GM11168 (cell line): ENCODE results near the gene CTNNA2.
"Not testable (repeated sequence)": the region's sequence is repeated elsewhere in the genome, so short reads cannot be mapped to it uniquely, and the experiment has no call there.

ENCODE experiments used
- in situ Hi-C: fragments of 300-500 bp; cut with MboI; formaldehyde crosslinking; loops from one replicate; pipeline ENCODE4 v1.12.0; 2022; ENCODE audit warnings: low sequenced_read_pairs; ENCODE audit not compliant: unreplicated experiment

CTNNA2 gene

DNA sequence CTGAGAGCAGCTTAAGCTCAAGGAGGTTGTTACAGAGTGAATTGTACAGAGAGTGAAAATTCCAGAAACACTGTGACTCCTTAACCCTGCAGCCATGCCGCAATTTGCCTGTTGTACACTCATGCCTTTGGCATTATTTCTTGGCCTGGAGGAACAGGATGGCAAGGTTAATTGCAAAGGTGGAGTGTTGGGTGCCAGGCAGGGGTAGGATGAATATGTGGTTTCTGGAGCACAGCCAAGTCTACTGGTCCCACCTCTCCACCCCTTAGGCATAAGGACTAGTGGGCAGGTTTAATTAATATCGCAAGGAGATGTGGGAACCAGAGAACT is 541.5 kb downstream of the CTNNA2 start:
- in situ Hi-C loops = no loop called here

- in situ Hi-C loops = no loop called here
Measured at GRCh38 chr2:80057956-80058355, 545.1 kb downstream of the CTNNA2 start.

DNA sequence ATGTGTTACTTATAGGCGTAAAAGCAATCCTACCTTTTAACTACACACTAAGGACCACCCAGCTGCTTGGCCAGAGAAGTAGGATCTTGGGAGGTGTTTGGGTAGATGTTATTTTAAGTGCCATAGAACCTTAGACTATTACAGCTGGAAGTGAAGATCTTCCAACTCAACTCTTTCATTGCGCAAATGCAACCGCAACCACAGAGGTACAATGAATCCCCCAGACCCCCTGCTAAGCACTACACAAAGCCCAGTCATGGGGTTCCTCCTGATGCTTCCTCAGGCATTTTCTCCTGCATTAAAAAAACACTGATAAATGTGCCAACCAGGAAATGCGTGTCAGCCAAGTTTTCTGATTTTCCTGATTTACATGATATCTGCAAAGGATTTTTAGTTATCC is 545.7 kb downstream of the CTNNA2 start:
- in situ Hi-C loops = no loop called here

GRCh38 chr2:80059447-80059846 is 546.6 kb downstream of the CTNNA2 start:
- in situ Hi-C loops = no loop called here

DNA sequence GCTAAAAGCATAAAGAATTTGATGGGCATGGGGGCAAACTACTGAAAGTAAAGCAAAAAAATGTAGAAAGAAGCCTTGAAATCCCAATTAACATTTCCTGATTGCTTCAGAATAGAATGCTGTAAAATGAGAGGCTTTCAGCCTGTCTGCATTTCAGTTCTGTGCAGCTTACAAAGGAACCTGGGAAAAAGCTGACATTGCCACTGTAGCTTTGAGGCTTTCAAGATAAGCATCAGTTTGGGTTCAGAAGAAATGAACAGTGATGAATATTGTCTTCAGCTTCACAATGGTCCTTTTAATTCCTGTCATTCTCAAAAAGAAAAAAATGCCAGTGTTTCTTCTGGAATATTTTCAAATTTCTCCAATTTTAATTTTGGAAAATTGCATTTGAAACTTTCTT is 549.0 kb downstream of the CTNNA2 start:
- in situ Hi-C loops = no loop called here

DNA sequence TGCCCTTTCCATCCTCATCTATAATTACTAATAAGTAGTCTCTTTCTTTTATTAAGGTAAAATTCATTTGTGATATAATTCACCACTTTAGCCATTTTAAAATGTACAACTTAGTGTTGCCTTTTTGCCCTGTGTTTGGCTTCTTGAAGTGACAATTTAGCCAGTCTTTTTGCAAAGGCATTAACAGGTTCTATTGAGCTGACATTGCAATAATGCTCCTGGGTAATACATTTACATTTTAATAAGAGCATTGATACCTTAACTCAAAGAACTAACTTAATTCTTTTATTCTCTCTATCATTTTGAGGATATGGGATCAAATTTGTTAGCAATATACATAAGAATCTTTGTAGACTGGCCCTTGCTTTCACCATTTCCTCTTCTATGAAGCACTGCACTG is 549.4 kb downstream of the CTNNA2 start:
- in situ Hi-C loops = no loop called here

- in situ Hi-C loops = no loop called here
Measured at GRCh38 chr2:80068038-80068731, 555.3 kb downstream of the CTNNA2 start.

DNA sequence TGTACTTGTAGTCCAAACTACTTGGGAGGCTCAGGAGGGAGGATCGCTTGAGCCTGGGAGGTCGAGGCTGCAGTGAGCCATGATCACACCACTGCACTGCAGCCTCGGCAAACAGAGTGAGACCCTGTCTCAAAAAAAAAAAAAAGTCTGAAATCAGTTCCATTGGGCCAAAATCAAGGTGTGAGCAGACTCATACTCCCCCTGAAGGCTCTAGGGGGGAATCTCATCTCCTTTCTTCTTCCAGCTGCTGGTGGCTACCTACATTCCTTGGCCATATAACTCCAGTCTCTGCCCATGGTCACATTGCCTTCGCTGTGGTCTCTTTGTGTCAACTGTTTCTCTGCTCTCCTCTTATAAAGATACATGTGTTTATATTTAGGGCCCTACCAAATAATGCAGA is 557.7 kb downstream of the CTNNA2 start:
- in situ Hi-C loops = no loop called here

DNA sequence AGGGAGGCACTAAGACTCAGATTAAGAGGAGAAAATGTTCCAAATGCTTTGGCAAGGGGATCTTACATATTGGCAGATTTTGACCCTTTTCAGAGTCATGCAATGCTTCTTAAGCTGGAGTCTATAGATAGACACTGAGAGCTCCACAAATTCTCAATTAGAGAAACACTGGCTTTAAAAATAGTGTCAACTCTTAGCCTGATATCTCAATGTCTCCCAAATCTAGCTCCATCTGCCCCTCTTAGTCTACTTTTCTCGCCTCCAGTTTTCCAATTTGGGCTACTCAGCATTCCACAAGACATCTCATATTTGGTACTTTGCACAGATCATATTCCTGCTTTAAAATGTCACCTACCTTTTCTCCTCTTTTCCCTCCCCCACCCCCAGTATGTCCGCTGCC is 559.1 kb downstream of the CTNNA2 start:
- in situ Hi-C loops = no loop called here

- in situ Hi-C loops = no loop called here
Measured at GRCh38 chr2:80073134-80073561, 560.3 kb downstream of the CTNNA2 start.

DNA sequence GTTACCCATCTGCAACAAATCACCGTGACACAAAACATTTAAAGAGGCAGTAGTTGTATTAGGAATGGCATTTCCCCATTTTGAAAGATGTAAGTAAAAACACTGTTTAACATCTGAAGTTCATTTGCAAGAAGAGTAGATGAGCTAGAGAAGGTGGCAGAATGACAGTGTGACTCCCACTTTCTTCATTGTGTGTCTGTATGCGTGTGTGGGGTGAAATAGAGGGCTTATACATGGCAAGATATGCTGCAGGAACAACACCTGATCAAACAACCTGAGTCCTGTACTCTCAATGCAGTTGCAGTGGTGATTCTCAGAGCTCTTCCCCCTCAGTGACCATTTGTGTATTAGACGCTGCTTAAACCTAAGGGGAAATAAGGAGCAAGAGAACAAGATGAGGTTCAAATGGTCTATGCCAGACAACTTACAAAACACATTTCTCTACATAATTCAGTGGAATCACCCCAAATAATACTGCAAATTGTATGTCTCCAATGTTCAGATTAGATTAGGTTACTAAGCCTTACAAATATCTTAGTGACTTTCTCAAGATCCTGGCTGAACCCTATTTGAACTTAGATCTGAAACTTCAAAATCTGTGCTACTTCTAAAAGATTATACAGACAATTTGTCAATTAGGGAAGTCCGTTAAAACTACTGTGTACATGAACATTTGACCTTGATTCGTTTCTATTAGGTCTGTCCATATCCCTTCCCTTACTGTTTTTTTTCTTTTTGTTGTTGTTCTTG is 561.6 kb downstream of the CTNNA2 start:
- in situ Hi-C loops = no loop called here

- in situ Hi-C loops = no loop called here
Measured at GRCh38 chr2:80075719-80076118, 562.9 kb downstream of the CTNNA2 start.

DNA sequence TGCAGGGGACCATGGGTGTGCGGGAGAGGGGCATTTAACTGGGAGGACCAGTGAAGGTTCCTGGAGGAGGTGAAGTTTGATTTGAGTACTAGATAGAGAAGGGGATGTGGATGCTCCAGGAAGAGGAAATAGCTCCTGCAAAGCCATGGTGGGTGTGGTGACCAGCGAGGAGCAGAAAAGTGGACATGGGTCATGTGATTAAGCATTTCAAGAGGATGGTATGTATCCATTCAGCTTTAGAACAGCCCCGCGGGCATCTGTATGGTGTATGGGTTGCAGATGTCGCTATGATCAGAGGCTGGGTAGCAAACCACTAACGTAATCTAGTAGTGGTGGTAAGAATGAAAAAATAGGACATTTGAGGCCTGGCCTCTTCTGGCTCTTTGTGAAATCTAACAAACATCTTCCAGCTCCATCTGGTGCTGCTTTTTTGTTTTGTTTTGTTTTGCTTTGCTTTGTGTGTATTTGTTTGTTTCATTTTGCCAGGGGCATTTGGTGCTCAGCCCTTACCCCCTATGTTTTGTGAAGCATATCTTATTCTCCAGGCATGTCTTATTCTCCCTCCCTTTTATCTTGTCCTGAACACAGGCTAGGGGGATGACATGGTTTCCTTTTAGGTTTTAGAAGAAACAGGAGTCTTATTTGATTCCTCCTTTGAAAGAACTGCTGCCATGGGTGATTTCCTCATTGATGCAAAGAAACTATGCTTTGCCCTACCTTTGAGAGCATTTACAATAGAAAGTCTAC is 565.6 kb downstream of the CTNNA2 start:
- in situ Hi-C loops = no loop called here

GRCh38 chr2:80080957-80081356 is 568.1 kb downstream of the CTNNA2 start:
- in situ Hi-C loops = no loop called here

- in situ Hi-C loops = no loop called here
Measured at GRCh38 chr2:80086831-80087230, 574.0 kb downstream of the CTNNA2 start.

DNA sequence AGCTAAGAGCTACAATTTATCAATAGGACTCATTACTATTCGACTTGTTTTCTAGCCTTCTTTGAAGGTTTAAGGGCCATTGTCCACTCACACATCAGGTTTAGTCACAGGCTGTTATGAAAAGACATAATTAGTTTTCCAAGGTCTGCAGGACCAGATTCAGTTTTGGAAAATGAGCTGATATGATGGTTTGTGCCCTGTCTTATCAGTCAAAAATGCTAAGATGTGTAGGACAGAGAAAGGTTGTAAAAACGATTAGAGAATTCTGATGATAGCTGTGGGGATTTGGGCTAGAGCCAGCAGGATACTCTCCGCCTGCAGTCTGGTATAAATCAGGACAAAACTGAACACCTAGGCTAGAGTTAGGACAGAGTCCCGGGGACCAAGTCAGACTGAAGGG is 578.4 kb downstream of the CTNNA2 start:
- in situ Hi-C loops = no loop called here

GRCh38 chr2:80092474-80092873 is 579.6 kb downstream of the CTNNA2 start:
- in situ Hi-C loops = no loop called here

DNA sequence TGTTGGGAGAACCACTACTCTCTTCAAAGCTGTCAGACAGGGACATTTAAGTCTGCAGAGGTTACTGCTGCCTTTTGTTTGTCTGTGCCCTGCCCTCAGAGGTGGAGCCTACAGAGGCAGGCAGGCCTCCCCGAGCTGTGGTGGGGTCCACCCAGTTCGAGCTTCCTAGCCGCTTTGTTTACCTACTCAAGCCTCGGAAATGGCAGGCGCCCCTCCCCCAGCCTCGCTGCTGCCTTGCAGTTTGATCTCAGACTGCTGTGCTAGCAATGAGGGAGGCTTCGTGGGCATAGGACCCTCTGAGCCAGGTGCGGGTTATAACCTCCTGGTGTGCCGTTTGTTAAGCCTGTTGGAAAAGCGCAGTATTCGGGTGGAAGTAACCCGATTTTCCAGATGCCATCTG is 585.7 kb downstream of the CTNNA2 start:
- in situ Hi-C loops = not testable (repeated sequence)

DNA sequence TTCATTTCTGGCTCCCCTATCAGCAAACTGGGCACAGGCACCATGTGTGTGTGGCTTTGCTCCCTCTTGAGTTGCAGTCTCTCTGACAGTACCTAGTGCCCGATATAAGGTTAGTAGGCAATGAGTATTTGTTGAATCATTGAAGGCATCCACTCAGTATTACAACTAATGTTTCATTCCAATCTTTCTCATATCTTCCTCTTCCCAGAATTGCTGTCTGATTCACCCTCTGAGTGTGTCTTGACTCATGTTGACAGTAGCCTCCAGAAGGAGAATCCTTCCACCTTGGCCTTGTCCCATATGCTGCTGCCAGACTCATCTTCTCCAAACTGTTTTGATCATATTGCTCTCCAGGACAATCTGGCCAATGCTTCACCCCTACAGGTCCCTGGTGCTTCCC is 589.2 kb downstream of the CTNNA2 start:
- in situ Hi-C loops = no loop called here

- in situ Hi-C loops = no loop called here
Measured at GRCh38 chr2:80105015-80105640, 592.3 kb downstream of the CTNNA2 start.

DNA sequence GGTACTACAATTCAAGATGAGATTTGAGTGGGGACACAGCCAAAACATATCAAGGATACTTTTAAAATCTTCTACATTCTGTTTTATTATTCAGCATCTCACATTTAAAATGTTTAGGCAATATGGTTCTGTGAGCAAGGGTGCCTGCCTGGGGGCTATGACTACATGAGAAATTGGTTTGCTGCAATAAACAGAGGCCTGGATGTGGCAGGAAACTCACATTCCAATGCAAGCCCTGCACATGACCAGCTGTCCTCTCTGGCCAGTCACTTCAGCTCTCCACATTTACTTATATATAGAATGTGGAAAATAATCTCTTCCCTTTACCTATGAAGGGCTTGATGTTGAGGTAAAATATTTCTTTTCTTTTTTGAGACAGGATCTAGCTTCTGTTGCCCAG is 598.3 kb downstream of the CTNNA2 start:
- in situ Hi-C loops = no loop called here
